HCT116 (cell line): ENCODE data around the gene CCDC146.

Source experiments
- CTCF ChIP-seq, 3 experiments: fragments of 200-600 bp in 1 of 3; sonication (generic) in 1 of 3; IDR thresholded peaks in 2 of 3; conservative IDR thresholded peaks in 1 of 3; 2 replicates each; pipeline ENCODE4 v1.5.1; 2012 to 2017; ENCODE audit warnings: low read depth in 2 of 3, low read length in 2 of 3, antibody characterized with exemption in 1 of 3, borderline replicate concordance in 1 of 3, control low read depth in 1 of 3, mild to moderate bottlenecking in 1 of 3, mixed read lengths in 1 of 3, mixed run types in 1 of 3, moderate library complexity in 1 of 3; ENCODE audit not compliant: insufficient read depth in 1 of 3
- EGR1 ChIP-seq: IDR thresholded peaks from 2 replicates; pipeline ENCODE4 v1.6.1; 2012; ENCODE audit warnings: low read depth
- EZH2 ChIP-seq: fragments of 200-600 bp; sonication (generic); IDR thresholded peaks from 2 replicates; pipeline ENCODE4 v1.6.1; 2017; ENCODE audit warnings: antibody characterized with exemption, mixed run types
- POLR2A ChIP-seq: IDR thresholded peaks from 2 replicates; pipeline ENCODE4 v1.7.0; 2011; ENCODE audit warnings: borderline replicate concordance; ENCODE audit not compliant: insufficient read depth, insufficient read length; ENCODE audit errors: extremely low read depth
- POLR2AphosphoS5 ChIP-seq: IDR thresholded peaks from 2 replicates; pipeline ENCODE4 v1.6.1; 2011; ENCODE audit warnings: mild to moderate bottlenecking, low read depth, low read length, moderate library complexity
- RAD21 ChIP-seq: IDR thresholded peaks from 2 replicates; pipeline ENCODE4 v1.6.1; 2012; ENCODE audit warnings: low read depth, mild to moderate bottlenecking
- REST ChIP-seq: IDR thresholded peaks from 2 replicates; pipeline ENCODE4 v1.6.1; 2012; ENCODE audit warnings: low read depth
- SP1 ChIP-seq: IDR thresholded peaks from 2 replicates; pipeline ENCODE4 v1.6.1; 2012; ENCODE audit warnings: low read depth
- SRF ChIP-seq: IDR thresholded peaks from 2 replicates; pipeline ENCODE4 v1.6.1; 2012; ENCODE audit warnings: low read depth
- TCF7L2 ChIP-seq: IDR thresholded peaks from 2 replicates; pipeline ENCODE4 v1.7.0; 2011; ENCODE audit warnings: borderline replicate concordance, inconsistent platforms; ENCODE audit not compliant: insufficient read depth, insufficient read length; ENCODE audit errors: extremely low read depth
- ZBTB33 ChIP-seq: IDR thresholded peaks from 2 replicates; pipeline ENCODE4 v1.6.1; 2011; ENCODE audit warnings: mild to moderate bottlenecking, low read length, moderate library complexity; ENCODE audit not compliant: insufficient replicate concordance; ENCODE audit errors: extremely low read depth
- ZNF274 ChIP-seq: fragments of 200-500 bp; sonication (Bioruptor generic); IDR thresholded peaks from 2 replicates; pipeline ENCODE4 v1.6.1; 2014; ENCODE audit warnings: mild to moderate bottlenecking, low read depth, low read length, inconsistent platforms
- TF ChIP-seq, protein P1 (sequence below): IDR thresholded peaks from 2 replicates; pipeline ENCODE4 v1.6.1; 2012
- TF ChIP-seq, protein P2 (sequence below): IDR thresholded peaks from 2 replicates; pipeline ENCODE4 v1.6.1; 2012

DNA sequence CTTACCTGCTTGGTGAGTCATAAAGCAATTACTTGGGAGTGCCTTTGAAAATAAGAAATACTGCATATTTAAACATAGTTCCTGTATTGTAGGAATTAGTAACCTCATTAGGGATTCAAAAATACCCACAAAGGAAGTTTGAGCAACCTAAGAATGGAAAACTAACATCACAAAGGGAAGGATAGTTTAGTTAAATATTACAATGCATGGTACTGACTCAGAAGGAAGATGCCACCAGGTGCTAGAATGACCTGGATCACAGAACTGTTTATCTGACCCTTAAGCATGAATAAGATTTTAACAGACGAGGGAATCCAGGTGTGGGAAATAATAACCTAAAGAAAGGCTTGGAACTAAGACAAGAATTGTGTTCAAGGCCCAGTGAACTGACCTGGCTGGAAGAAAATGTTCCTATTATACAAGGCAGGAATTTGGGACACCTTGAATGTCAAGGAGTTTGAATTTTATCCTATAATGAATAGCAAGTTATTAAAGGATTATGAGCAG, 187.4 kb downstream of the CCDC146 start:
- no peak for TF ChIP-seq EGR1
- TF ChIP-seq POLR2AphosphoS5 = no peak
- TF ChIP-seq POLR2A = no peak
- no peak for TF ChIP-seq EZH2
- TF ChIP-seq CTCF (IDR thresholded peaks at IDR 0.05 in 2 of 3, conservative IDR thresholded peaks at IDR 0.05 in 1 of 3; ENCODE audit: borderline replicate concordance in 1 of 3, insufficient read depth in 1 of 3, low read depth in 2 of 3, low read length in 2 of 3) = no peak
- no peak for TF ChIP-seq RAD21
- TF ChIP-seq ZNF274 = no peak
- no peak for TF ChIP-seq ZBTB33
- no peak for TF ChIP-seq TCF7L2
- 0 out of 2 replicates have a peak, but pooled peaks have one; percentile 29 for TF ChIP-seq SP1
- TF ChIP-seq, protein P1, sequence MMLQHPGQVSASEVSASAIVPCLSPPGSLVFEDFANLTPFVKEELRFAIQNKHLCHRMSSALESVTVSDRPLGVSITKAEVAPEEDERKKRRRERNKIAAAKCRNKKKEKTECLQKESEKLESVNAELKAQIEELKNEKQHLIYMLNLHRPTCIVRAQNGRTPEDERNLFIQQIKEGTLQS = no peak
- TF ChIP-seq SRF = no peak
- TF ChIP-seq, protein P2, sequence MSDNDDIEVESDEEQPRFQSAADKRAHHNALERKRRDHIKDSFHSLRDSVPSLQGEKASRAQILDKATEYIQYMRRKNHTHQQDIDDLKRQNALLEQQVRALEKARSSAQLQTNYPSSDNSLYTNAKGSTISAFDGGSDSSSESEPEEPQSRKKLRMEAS = no peak
- TF ChIP-seq REST = no peak
